ENCODE data around the gene CSRP1. TPM values are rescaled to one million over a fixed set of nuclear protein-coding genes. Genes with fewer than 3 reads are reported as not detected.

Gene CSRP1
- total and polyA plus RNA-seq, 2 experiments from 2014 or later = 5.8 to 29.9 TPM

GRCh38 chr1:201456499-201457309 lies 50.2 kb downstream of the CSRP1 start (continued):
- TF ChIP-seq REST (IDR thresholded peaks at IDR 0.05; ENCODE audit: unreplicated experiment) = no peak
- no peak for TF ChIP-seq CTCF (conservative IDR thresholded peaks at IDR 0.05; ENCODE audit: low read depth in 2 of 2)

- H3K27me3 Mint-ChIP-seq (ENCODE audit: insufficient read depth, low read depth, poor library complexity) = peaks cover 6% of the 10 kb centered on the region
- H2AFZ ChIP-seq = no peak overlapping the region
- no peaks in the 10 kb centered on the region for H4K20me1 ChIP-seq (replicated peaks; ENCODE audit: insufficient read depth)
- no peak overlapping the region for H3K4me3 Mint-ChIP-seq
- no peak overlapping the region for H3K27ac ChIP-seq (ENCODE audit: low read depth)
- H3K9me3 Mint-ChIP-seq = no peaks in the 10 kb centered on the region
- ATAC-seq (no peak), DNase-seq (ENCODE audit: low spot score) (no peak)
- no peaks in the 10 kb centered on the region for H3F3A ChIP-seq (replicated peaks; ENCODE audit: low read depth)
- peaks cover 27% of the 10 kb centered on the region for H3K4me1 ChIP-seq (ENCODE audit: insufficient read depth)
- H3K4me1 Mint-ChIP-seq = peaks cover 41% of the 10 kb centered on the region
- no peaks in the 10 kb centered on the region for H3K9me2 ChIP-seq (ENCODE audit: insufficient read depth)
- no peaks in the 10 kb centered on the region for H3K36me3 ChIP-seq (ENCODE audit: insufficient read depth)
- H3K36me3 Mint-ChIP-seq (ENCODE audit: low read depth) = no peaks in the 10 kb centered on the region
- no peak overlapping the region for H3K4me2 ChIP-seq
- no peak overlapping the region for H3K4me3 ChIP-seq
- no peak overlapping the region for H3K27ac Mint-ChIP-seq
- no peaks in the 10 kb centered on the region for H3K79me2 ChIP-seq (replicated peaks; ENCODE audit: insufficient read depth)
- no peaks in the 10 kb centered on the region for H3K27me3 ChIP-seq (ENCODE audit: insufficient read depth)
- TF ChIP-seq ZNF114 (CRISPR knock-in tag; IDR thresholded peaks at IDR 0.05) (no peak), ZNF331 (CRISPR knock-in tag; IDR thresholded peaks at IDR 0.05; ENCODE audit: low read depth) (no peak), ETS1 (IDR thresholded peaks at IDR 0.05) (no peak), EZH2 (IDR thresholded peaks at IDR 0.05; ENCODE audit: low read depth, unreplicated experiment) (no peak), STAT1 (IDR thresholded peaks at IDR 0.05; ENCODE audit: unreplicated experiment) (no peak), NANOG (IDR thresholded peaks at IDR 0.05; ENCODE audit: borderline replicate concordance) (no peak)
- TF ChIP-seq, protein P1, sequence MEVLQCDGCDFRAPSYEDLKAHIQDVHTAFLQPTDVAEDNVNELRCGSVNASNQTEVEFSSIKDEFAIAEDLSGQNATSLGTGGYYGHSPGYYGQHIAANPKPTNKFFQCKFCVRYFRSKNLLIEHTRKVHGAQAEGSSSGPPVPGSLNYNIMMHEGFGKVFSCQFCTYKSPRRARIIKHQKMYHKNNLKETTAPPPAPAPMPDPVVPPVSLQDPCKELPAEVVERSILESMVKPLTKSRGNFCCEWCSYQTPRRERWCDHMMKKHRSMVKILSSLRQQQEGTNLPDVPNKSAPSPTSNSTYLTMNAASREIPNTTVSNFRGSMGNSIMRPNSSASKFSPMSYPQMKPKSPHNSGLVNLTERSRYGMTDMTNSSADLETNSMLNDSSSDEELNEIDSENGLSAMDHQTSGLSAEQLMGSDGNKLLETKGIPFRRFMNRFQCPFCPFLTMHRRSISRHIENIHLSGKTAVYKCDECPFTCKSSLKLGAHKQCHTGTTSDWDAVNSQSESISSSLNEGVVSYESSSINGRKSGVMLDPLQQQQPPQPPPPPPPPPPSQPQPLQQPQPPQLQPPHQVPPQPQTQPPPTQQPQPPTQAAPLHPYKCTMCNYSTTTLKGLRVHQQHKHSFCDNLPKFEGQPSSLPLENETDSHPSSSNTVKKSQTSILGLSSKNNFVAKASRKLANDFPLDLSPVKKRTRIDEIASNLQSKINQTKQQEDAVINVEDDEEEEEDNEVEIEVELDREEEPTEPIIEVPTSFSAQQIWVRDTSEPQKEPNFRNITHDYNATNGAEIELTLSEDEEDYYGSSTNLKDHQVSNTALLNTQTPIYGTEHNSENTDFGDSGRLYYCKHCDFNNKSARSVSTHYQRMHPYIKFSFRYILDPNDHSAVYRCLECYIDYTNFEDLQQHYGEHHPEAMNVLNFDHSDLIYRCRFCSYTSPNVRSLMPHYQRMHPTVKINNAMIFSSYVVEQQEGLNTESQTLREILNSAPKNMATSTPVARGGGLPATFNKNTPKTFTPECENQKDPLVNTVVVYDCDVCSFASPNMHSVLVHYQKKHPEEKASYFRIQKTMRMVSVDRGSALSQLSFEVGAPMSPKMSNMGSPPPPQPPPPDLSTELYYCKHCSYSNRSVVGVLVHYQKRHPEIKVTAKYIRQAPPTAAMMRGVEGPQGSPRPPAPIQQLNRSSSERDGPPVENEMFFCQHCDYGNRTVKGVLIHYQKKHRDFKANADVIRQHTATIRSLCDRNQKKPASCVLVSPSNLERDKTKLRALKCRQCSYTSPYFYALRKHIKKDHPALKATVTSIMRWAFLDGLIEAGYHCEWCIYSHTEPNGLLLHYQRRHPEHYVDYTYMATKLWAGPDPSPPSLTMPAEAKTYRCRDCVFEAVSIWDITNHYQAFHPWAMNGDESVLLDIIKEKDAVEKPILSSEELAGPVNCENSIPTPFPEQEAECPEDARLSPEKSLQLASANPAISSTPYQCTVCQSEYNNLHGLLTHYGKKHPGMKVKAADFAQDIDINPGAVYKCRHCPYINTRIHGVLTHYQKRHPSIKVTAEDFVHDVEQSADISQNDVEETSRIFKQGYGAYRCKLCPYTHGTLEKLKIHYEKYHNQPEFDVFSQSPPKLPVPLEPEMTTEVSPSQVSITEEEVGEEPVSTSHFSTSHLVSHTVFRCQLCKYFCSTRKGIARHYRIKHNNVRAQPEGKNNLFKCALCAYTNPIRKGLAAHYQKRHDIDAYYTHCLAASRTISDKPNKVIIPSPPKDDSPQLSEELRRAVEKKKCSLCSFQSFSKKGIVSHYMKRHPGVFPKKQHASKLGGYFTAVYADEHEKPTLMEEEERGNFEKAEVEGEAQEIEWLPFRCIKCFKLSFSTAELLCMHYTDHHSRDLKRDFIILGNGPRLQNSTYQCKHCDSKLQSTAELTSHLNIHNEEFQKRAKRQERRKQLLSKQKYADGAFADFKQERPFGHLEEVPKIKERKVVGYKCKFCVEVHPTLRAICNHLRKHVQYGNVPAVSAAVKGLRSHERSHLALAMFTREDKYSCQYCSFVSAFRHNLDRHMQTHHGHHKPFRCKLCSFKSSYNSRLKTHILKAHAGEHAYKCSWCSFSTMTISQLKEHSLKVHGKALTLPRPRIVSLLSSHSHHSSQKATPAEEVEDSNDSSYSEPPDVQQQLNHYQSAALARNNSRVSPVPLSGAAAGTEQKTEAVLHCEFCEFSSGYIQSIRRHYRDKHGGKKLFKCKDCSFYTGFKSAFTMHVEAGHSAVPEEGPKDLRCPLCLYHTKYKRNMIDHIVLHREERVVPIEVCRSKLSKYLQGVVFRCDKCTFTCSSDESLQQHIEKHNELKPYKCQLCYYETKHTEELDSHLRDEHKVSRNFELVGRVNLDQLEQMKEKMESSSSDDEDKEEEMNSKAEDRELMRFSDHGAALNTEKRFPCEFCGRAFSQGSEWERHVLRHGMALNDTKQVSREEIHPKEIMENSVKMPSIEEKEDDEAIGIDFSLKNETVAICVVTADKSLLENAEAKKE (CRISPR knock-in tag; IDR thresholded peaks at IDR 0.05) = no peak
Measured at GRCh38 chr1:201455098-201455497, 51.8 kb downstream of the CSRP1 start.
